Measurements from ENCODE around the gene DENND10. TPM values are rescaled to one million over a fixed set of nuclear protein-coding genes. Genes with fewer than 3 reads are reported as not detected.
"Not testable (repeated sequence)": the region's sequence is repeated elsewhere in the genome, so short reads cannot be mapped to it uniquely, and the experiment has no call there.

The DENND10 gene
- total RNA-seq, 4 donors from 2014 or later: 57.1 to 103 (median 59.9) TPM

- WGBS, 2 donors (ENCODE audit: low coverage in 1 of 2): 85 to 89% methylated on average over 13 of the region's 13 CpGs
- Histone ChIP-seq H3K4me3 (no peak overlapping the region), H3K27ac (no peak overlapping the region), H3K4me1 (no peaks in the 10 kb centered on the region), H3K36me3 (peaks cover 0 to 49% (median 21%) of the 10 kb centered on the region in 4 donors), H3K9me3 (no peaks in the 10 kb centered on the region), H3K27me3 (no peaks in the 10 kb centered on the region)
- TF ChIP-seq CTCF (IDR thresholded peaks at IDR 0.05) (no peak), POLR2AphosphoS5 (IDR thresholded peaks at IDR 0.05) (no peak), EP300 (IDR thresholded peaks at IDR 0.05; ENCODE audit: low read depth) (no peak), POLR2A (IDR thresholded peaks at IDR 0.05) (no peak)
- DNase-seq: no peak
- in situ Hi-C loops (cut with MboI; ENCODE audit: low pct_ligation_motif_present in 1 of 4, low pct_unique_long_range_greater_than_20kb in 1 of 4, low sequenced_read_pairs in 3 of 4) (loop anchor here in 1 of 4 donors (25.0 kb wide), 1 partner anchor 112 kb away; the partner anchor contains the start of gene NANOS1), intact Hi-C loops (cut with DNase I; ENCODE audit: low total_unique reads) (no loop called here)
Observed at GRCh38 chr10:119149729-119150128, 45.8 kb downstream of the DENND10 start.

DNA sequence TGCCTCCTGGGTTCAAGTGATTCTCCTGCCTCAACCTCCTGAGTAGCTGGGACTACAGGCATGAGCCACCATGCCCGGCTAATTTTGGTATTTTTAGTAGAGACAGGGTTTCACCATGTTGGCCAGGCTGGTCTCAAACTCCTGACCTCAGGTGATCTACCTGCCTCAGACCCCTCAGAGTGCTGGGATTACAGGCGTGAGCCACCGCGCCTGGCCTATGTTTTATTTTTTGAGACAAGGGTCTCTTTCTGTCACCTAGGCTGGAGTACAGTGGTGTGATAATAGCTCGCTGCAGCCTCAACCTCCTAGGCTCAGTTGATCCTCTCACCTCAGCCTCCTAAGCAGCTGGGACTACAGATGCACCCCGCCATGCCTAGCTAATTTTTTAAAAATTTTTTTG is 47.7 kb downstream of the DENND10 start:
- intact Hi-C loops (cut with DNase I; ENCODE audit: low total_unique reads); DNase-seq; H3K4me1 ChIP-seq; in situ Hi-C loops (cut with MboI; ENCODE audit: low pct_ligation_motif_present in 1 of 4, low pct_unique_long_range_greater_than_20kb in 1 of 4, low sequenced_read_pairs in 3 of 4); H3K4me3 ChIP-seq; H3K27ac ChIP-seq; H3K27me3 ChIP-seq; H3K9me3 ChIP-seq: not testable (repeated sequence)
- 92% methylated on average over 6 of the region's 6 CpGs; no CpG with 5 or more reads in 1 of the 2 donors for WGBS, 2 donors (ENCODE audit: low coverage in 1 of 2)
- H3K36me3 ChIP-seq: peaks cover 0 to 66% (median 27%) of the 10 kb centered on the region in 4 donors

- in situ Hi-C loops (cut with MboI; ENCODE audit: low pct_ligation_motif_present in 1 of 4, low pct_unique_long_range_greater_than_20kb in 1 of 4, low sequenced_read_pairs in 3 of 4): no loop called here
- Histone ChIP-seq H3K27me3 (no peaks in the 10 kb centered on the region), H3K36me3 (peaks cover 0 to 67% (median 24%) of the 10 kb centered on the region in 4 donors), H3K4me3 (no peak overlapping the region), H3K27ac (no peak overlapping the region), H3K9me3 (no peaks in the 10 kb centered on the region), H3K4me1 (no peaks in the 10 kb centered on the region)
- intact Hi-C loops (cut with DNase I; ENCODE audit: low total_unique reads): no loop called here
- DNase-seq: no peak
- whole genome bisulfite sequencing, 2 donors (ENCODE audit: low coverage in 1 of 2): 94% methylated on average over 5 of the region's 5 CpGs; no CpG with 5 or more reads in 1 of the 2 donors
- TF ChIP-seq CTCF (IDR thresholded peaks at IDR 0.05) (no peak), EP300 (IDR thresholded peaks at IDR 0.05; ENCODE audit: low read depth) (no peak), POLR2AphosphoS5 (IDR thresholded peaks at IDR 0.05) (no peak), POLR2A (IDR thresholded peaks at IDR 0.05) (no peak)
Observed at GRCh38 chr10:119153041-119153440, 49.1 kb downstream of the DENND10 start.

DNA sequence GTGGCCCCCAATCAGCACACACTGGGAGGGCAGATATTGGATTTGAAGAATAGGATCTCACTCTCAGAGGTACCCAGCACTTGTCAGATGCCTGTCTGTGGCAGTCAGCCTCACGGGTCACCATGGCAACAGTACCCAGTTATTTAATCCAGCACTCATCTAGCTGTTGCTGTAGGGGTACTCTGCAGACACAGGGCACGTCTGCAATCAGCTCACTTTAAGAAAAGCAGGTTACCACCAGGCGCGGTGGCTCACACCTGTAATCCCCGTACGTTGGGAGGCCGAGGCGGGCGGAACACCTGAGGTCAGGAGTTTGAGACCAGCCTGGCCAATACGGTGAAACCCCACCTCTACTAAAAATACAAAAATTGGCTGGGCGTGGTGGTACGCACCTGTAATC is 49.7 kb downstream of the DENND10 start:
- Histone ChIP-seq H3K9me3 (no peaks in the 10 kb centered on the region), H3K4me3 (no peak overlapping the region), H3K36me3 (peaks cover 0 to 68% (median 23%) of the 10 kb centered on the region in 4 donors), H3K4me1 (no peaks in the 10 kb centered on the region), H3K27ac (no peak overlapping the region), H3K27me3 (no peaks in the 10 kb centered on the region)
- intact Hi-C loops (cut with DNase I; ENCODE audit: low total_unique reads) (no loop called here), in situ Hi-C loops (cut with MboI; ENCODE audit: low pct_ligation_motif_present in 1 of 4, low pct_unique_long_range_greater_than_20kb in 1 of 4, low sequenced_read_pairs in 3 of 4) (no loop called here)
- 94 to 97% methylated on average over 7 to 12 of the region's 12 CpGs for WGBS, 2 donors (ENCODE audit: low coverage in 1 of 2)
- TF ChIP-seq CTCF (IDR thresholded peaks at IDR 0.05): no peak
- no peak for TF ChIP-seq POLR2A (IDR thresholded peaks at IDR 0.05)
- no peak for DNase-seq

DNA sequence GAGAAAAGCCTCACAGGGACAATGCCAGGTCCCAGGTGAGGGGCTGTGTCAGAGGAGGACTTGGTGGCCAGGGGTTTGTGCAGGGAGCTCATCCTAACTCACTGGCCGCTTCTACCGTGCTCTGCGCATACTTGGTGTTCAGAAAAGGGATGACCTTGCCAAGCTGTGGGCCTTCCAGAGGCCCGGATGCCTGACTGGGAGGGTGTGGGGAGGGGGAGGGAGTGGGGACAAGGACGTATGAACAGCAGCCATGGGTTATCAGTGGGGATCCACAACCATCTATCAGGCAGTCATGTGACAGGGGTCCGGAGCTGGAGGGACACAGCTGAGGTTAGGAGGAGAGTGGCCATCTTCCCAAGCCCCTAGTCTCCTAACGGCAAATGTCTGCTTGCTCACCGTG is 55.4 kb downstream of the DENND10 start:
- no peak for DNase-seq
- in situ Hi-C loops (cut with MboI; ENCODE audit: low pct_ligation_motif_present in 1 of 4, low pct_unique_long_range_greater_than_20kb in 1 of 4, low sequenced_read_pairs in 3 of 4): no loop called here
- TF ChIP-seq EP300 (IDR thresholded peaks at IDR 0.05; ENCODE audit: low read depth): no peak
- TF ChIP-seq POLR2AphosphoS5 (IDR thresholded peaks at IDR 0.05): no peak
- TF ChIP-seq POLR2A (IDR thresholded peaks at IDR 0.05): no peak
- no peak for TF ChIP-seq CTCF (IDR thresholded peaks at IDR 0.05)
- WGBS, 2 donors (ENCODE audit: low coverage in 1 of 2): 81 to 100% methylated on average over 1 to 8 of the region's 8 CpGs
- no peaks in the 10 kb centered on the region for H3K9me3 ChIP-seq
- peaks cover 0 to 44% (median 19%) of the 10 kb centered on the region in 4 donors for H3K36me3 ChIP-seq
- no peak overlapping the region for H3K4me3 ChIP-seq
- intact Hi-C loops (cut with DNase I; ENCODE audit: low total_unique reads): no loop called here
- H3K27me3 ChIP-seq: no peaks in the 10 kb centered on the region
- H3K4me1 ChIP-seq: peaks cover 0 to 3% (median 1%) of the 10 kb centered on the region in 4 donors
- no peak overlapping the region for H3K27ac ChIP-seq

Measured in transverse colon (tissue), 4 donors.